Measurements from ENCODE around the gene SLC45A3.

DNA sequence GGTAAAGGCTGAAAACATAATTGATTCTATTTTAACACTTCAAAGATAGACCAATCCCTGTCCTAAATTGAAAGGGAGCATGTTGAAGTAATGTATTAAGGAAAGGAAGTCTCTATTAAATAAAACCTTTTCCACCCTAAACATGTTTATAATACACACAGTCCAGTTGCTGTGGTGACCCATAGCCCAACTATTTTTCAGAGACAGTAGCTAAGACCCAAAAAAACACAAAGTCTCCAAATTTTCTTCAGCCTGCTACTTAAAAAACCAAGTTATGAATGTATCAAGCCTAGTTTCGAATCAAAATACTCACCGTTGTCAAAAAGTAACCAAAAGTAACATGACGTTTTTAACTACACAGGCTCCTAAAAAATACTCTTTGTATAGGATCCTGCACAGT, 50.1 kb downstream of the SLC45A3 start:
- TF ChIP-seq GATA2 (IDR thresholded peaks at IDR 0.05; ENCODE audit: insufficient read depth, insufficient read length, low read depth, low read length) (no peak), CTCF (IDR thresholded peaks at IDR 0.05; ENCODE audit: extremely low read depth in 1 of 2, insufficient read depth in 1 of 2, low read depth in 1 of 2, low read length in 2 of 2) (no peak), POLR2A (IDR thresholded peaks at IDR 0.05; ENCODE audit: low read depth, low read length) (no peak)

All from endothelial cell of umbilical vein (primary cell).